Panc1 (cell line): ENCODE data around the gene SCNN1B.

ENCODE experiments used
- POLR2AphosphoS5 ChIP-seq: IDR thresholded peaks from 2 replicates; pipeline ENCODE4 v1.6.1; 2012; ENCODE audit warnings: mild to moderate bottlenecking, low read depth, low read length, moderate library complexity
- SIN3A ChIP-seq: IDR thresholded peaks from 2 replicates; pipeline ENCODE4 v1.6.1; 2012; ENCODE audit warnings: low read depth, mild to moderate bottlenecking, low read length, moderate library complexity, borderline replicate concordance; ENCODE audit not compliant: insufficient read depth
- TF ChIP-seq, protein P1 (sequence below): fragments of 450-650 bp; IDR thresholded peaks from 2 replicates; pipeline ENCODE4 v1.5.1; 2017; ENCODE audit warnings: mild to moderate bottlenecking
- TF ChIP-seq, protein P2 (sequence below), 2 experiments: IDR thresholded peaks; 2 replicates each; pipeline ENCODE4 v1.6.1; 2011 to 2012; ENCODE audit warnings: low read depth in 2 of 2, control low read depth in 1 of 2, low read length in 1 of 2, mild to moderate bottlenecking in 1 of 2, moderate library complexity in 1 of 2; ENCODE audit not compliant: insufficient read depth in 1 of 2

DNA sequence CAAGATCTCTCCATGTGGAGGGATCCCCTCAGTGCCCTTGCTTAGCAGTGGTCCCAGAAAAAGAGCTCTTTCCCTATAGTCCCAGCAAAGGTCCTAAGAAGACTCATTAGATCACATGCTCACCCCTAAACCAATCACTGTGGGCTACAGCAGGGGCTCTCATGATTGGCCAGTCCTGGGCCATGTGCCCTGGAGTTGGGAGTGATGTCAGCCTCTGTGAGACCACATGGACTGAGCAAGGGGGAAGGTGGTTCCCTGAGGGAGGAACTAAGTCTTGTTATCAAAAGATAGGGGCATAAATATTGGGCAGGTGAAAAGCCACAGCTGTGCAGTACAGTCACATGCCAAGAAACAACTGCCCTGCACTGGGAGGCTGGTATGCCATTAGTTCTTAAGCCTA, 51.3 kb downstream of the SCNN1B start:
- TF ChIP-seq SIN3A: no peak
- TF ChIP-seq, protein P1, sequence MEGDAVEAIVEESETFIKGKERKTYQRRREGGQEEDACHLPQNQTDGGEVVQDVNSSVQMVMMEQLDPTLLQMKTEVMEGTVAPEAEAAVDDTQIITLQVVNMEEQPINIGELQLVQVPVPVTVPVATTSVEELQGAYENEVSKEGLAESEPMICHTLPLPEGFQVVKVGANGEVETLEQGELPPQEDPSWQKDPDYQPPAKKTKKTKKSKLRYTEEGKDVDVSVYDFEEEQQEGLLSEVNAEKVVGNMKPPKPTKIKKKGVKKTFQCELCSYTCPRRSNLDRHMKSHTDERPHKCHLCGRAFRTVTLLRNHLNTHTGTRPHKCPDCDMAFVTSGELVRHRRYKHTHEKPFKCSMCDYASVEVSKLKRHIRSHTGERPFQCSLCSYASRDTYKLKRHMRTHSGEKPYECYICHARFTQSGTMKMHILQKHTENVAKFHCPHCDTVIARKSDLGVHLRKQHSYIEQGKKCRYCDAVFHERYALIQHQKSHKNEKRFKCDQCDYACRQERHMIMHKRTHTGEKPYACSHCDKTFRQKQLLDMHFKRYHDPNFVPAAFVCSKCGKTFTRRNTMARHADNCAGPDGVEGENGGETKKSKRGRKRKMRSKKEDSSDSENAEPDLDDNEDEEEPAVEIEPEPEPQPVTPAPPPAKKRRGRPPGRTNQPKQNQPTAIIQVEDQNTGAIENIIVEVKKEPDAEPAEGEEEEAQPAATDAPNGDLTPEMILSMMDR: no peak
- TF ChIP-seq POLR2AphosphoS5: no peak
- TF ChIP-seq, protein P2, sequence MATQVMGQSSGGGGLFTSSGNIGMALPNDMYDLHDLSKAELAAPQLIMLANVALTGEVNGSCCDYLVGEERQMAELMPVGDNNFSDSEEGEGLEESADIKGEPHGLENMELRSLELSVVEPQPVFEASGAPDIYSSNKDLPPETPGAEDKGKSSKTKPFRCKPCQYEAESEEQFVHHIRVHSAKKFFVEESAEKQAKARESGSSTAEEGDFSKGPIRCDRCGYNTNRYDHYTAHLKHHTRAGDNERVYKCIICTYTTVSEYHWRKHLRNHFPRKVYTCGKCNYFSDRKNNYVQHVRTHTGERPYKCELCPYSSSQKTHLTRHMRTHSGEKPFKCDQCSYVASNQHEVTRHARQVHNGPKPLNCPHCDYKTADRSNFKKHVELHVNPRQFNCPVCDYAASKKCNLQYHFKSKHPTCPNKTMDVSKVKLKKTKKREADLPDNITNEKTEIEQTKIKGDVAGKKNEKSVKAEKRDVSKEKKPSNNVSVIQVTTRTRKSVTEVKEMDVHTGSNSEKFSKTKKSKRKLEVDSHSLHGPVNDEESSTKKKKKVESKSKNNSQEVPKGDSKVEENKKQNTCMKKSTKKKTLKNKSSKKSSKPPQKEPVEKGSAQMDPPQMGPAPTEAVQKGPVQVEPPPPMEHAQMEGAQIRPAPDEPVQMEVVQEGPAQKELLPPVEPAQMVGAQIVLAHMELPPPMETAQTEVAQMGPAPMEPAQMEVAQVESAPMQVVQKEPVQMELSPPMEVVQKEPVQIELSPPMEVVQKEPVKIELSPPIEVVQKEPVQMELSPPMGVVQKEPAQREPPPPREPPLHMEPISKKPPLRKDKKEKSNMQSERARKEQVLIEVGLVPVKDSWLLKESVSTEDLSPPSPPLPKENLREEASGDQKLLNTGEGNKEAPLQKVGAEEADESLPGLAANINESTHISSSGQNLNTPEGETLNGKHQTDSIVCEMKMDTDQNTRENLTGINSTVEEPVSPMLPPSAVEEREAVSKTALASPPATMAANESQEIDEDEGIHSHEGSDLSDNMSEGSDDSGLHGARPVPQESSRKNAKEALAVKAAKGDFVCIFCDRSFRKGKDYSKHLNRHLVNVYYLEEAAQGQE (IDR thresholded peaks at IDR 0.05; ENCODE audit: insufficient read depth in 1 of 2, low read depth in 2 of 2, low read length in 1 of 2): no peak
